Peyer's patch (tissue), 4 donors: Measurements from ENCODE around the gene RREB1. TPM values are rescaled to one million over a fixed set of nuclear protein-coding genes. Genes with fewer than 3 reads are reported as not detected.

Experiments
- DNase-seq, 3 donors: peaks; one replicate each; pipeline ENCODE4 v3.0.0-alpha.2; 2017 to 2019
- H3K27ac ChIP-seq, 4 donors: fragments of 200-600 bp; sonication (generic); one replicate each; pipeline ENCODE4 v1.5.1; 2016 to 2019
- H3K27me3 ChIP-seq, 2 donors: fragments of 200-600 bp; sonication (generic); one replicate each; pipeline ENCODE4 v1.5.1; 2019
- H3K36me3 ChIP-seq, 3 donors: fragments of 200-600 bp; sonication (generic); one replicate each; pipeline ENCODE4 v1.5.1; 2016 to 2019
- H3K4me1 ChIP-seq, 4 donors: fragments of 200-600 bp; sonication (generic); one replicate each; pipeline ENCODE4 v1.5.1; 2016 to 2019
- H3K4me3 ChIP-seq, 4 donors: fragments of 200-600 bp; sonication (generic); 1 replicate in 3 of 4; 2 replicates in 1 of 4; pipeline ENCODE4 v1.5.1; 2016 to 2019; ENCODE audit warnings: mild to moderate bottlenecking in 1 of 4
- H3K9me3 ChIP-seq, 4 donors: fragments of 200-600 bp; sonication (generic); one replicate each; pipeline ENCODE4 v1.5.1; 2016 to 2019; ENCODE audit warnings: mild to moderate bottlenecking in 1 of 4
- CTCF ChIP-seq, 6 experiments: fragments of 450-650 bp in 4 of 6; fragments of 200-600 bp in 2 of 6; sonication (generic) in 1 of 6; IDR thresholded peaks; one replicate each; pipeline ENCODE4 v1.5.1; 2017 to 2019; ENCODE audit warnings: antibody characterized with exemption in 6 of 6, mild to moderate bottlenecking in 3 of 6, moderate library complexity in 1 of 6
- POLR2A ChIP-seq, 2 donors: fragments of 450-650 bp; IDR thresholded peaks; one replicate each; pipeline ENCODE4 v1.5.1; 2017; ENCODE audit warnings: antibody characterized with exemption in 2 of 2, mild to moderate bottlenecking in 2 of 2, moderate library complexity in 2 of 2
- total RNA-seq, 4 donors: library from RNA; depleted of rRNA; stranded (reverse); fragments of >200 nt; gene quantifications; one replicate each; pipeline ENCODE4 v1.1.0, GENCODE V29; 2016

Gene RREB1
- total RNA-seq, 4 donors from 2014 or later, result 65.0 to 118 (median 113) TPM

DNA sequence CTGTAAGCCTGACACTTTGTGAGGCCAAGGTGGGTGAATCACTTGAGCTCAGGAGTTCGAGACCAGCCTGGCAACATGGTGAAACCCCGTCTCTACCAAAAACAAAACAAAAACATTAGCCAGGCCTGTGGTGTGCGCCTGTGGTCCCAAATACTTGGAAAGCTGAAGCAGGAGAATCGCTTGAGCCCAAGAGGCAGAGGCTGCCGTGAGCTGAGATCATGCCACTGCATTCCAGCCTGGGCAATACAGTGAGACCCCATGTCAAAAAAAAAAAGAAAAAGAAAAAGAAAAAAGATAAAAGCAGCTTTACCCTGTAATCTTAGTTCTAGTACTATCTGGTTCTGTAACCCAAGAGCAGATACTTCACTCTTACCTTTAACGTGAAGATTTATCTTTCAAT, 177.7 kb downstream of the RREB1 start:
- DNase-seq, result no peak
- Histone ChIP-seq H3K4me1 (no peaks in the 10 kb centered on the region), H3K27me3 (no peaks in the 10 kb centered on the region), H3K36me3 (peaks cover 0 to 56% (median 0%) of the 10 kb centered on the region in 3 donors), H3K27ac (no peak overlapping the region), H3K4me3 (no peak overlapping the region), H3K9me3 (no peaks in the 10 kb centered on the region)
- no peak for TF ChIP-seq POLR2A (IDR thresholded peaks at IDR 0.05)
- no peak for TF ChIP-seq CTCF (IDR thresholded peaks at IDR 0.05)

GRCh38 chr6:7290079-7290478, 182.3 kb downstream of the RREB1 start:
- Histone ChIP-seq H3K9me3 (no peaks in the 10 kb centered on the region), H3K27me3 (no peaks in the 10 kb centered on the region), H3K4me1 (no peaks in the 10 kb centered on the region), H3K4me3 (no peak overlapping the region), H3K27ac (no peak overlapping the region), H3K36me3 (peaks cover 0 to 99% (median 0%) of the 10 kb centered on the region in 3 donors)
- no peak for DNase-seq
- TF ChIP-seq POLR2A (IDR thresholded peaks at IDR 0.05) (no peak), CTCF (IDR thresholded peaks at IDR 0.05) (no peak)

DNA sequence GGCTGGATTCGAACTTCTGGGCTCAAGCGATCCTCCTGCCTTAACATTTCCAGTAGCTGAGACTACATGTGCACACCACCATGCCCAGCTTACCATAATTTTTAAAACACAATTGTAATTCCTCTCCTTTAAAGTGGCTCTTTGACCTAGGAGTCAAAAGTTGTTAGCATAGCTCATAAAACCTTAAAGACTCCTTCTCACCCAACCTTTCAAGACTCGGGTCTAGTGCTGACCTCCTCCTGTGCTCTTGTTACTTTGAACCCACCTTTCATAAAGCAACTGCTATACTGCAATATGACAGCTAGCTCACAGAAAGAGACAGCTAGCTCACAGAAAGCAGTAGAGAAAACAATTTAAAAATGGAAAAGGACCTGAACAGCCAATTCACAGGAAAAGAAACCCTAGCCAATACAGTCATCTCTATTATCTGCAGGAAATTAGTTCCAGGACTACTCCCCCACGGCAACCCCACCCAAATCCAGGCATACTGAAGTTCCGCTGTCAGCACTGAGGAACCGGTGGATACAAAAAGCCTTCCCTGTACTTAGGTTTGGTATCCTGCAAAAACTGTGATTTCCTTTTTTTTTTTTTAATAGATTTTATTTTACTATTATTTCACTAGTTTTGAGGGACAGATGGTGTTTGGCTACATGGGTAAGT, 185.0 kb downstream of the RREB1 start:
- no peak for TF ChIP-seq CTCF (IDR thresholded peaks at IDR 0.05)
- TF ChIP-seq POLR2A (IDR thresholded peaks at IDR 0.05), result no peak
- no peak for DNase-seq

GRCh38 chr6:7295916-7296315, 188.2 kb downstream of the RREB1 start:
- H3K36me3 ChIP-seq, result peaks cover 0 to 97% (median 0%) of the 10 kb centered on the region in 3 donors
- H3K9me3 ChIP-seq, result no peaks in the 10 kb centered on the region
- DNase-seq, result no peak
- TF ChIP-seq POLR2A (IDR thresholded peaks at IDR 0.05) (no peak), CTCF (IDR thresholded peaks at IDR 0.05) (no peak)
- no peaks in the 10 kb centered on the region for H3K27me3 ChIP-seq
- H3K4me1 ChIP-seq, result no peaks in the 10 kb centered on the region
- H3K4me3 ChIP-seq, result no peak overlapping the region
- no peak overlapping the region for H3K27ac ChIP-seq

More for the DNA sequence above, 185.0 kb downstream of the RREB1 start:
- Histone ChIP-seq H3K9me3 (no peaks in the 10 kb centered on the region), H3K27me3 (no peaks in the 10 kb centered on the region), H3K36me3 (peaks cover 0 to 97% (median 0%) of the 10 kb centered on the region in 3 donors), H3K27ac (no peak overlapping the region), H3K4me1 (no peaks in the 10 kb centered on the region), H3K4me3 (no peak overlapping the region)

- Histone ChIP-seq H3K4me1 (no peaks in the 10 kb centered on the region), H3K27ac (no peak overlapping the region), H3K4me3 (no peak overlapping the region), H3K36me3 (peaks cover 0 to 98% (median 0%) of the 10 kb centered on the region in 3 donors), H3K9me3 (no peaks in the 10 kb centered on the region), H3K27me3 (no peaks in the 10 kb centered on the region)
- TF ChIP-seq CTCF (IDR thresholded peaks at IDR 0.05), result no peak
- no peak for TF ChIP-seq POLR2A (IDR thresholded peaks at IDR 0.05)
- no peak for DNase-seq
These were observed 188.8 kb downstream of the RREB1 start for GRCh38 chr6:7296602-7297001.
